Cardiac fibroblast (primary cell): ENCODE data around the gene TNFAIP2.
A peak's percentile ranks its signal among the peaks of the same experiment; 100 is the strongest.

Source experiments
- DNase-seq, 2 donors: peaks; one replicate each; pipeline versions ENCODE4 v3.0.0 to v3.0.0-alpha.2; 2010; ENCODE audit warnings: low read depth in 2 of 2
- H3K4me3 ChIP-seq, 2 donors: replicated peaks in 1 of 2; 1 replicate in 1 of 2; 2 replicates in 1 of 2; pipeline ENCODE4 v1.5.1; 2011; ENCODE audit warnings: low read depth in 2 of 2, low read length in 2 of 2, mild to moderate bottlenecking in 2 of 2, moderate library complexity in 1 of 2
- CTCF ChIP-seq: IDR thresholded peaks from one replicate; pipeline ENCODE4 v1.5.1; 2011; ENCODE audit warnings: low read depth, mild to moderate bottlenecking, low read length, inconsistent platforms

TNFAIP2 gene

GRCh38 chr14:103122947-103123633, at the start of gene TNFAIP2:
Gene TNFAIP2 (plus strand): TSS chr14:103123461. CDS start chr14:103126458, 2,997 bp downstream.
- TF ChIP-seq CTCF = no peak
- peak within 1 kb of the TSS; percentile 48 to 67 for H3K4me3 ChIP-seq
- peak; percentile 38 to 45 for DNase-seq

GRCh38 chr14:103073876-103074728, 49.2 kb upstream of the TNFAIP2 start:
- no peak for DNase-seq
- no peak overlapping the region for H3K4me3 ChIP-seq
- TF ChIP-seq CTCF = no peak

- DNase-seq = no peak
- H3K4me3 ChIP-seq = peak overlapping the region; percentile 25 to 42
These were observed 48.4 kb upstream of the TNFAIP2 start for GRCh38 chr14:103074729-103075367.

GRCh38 chr14:103078420-103078749, 44.9 kb upstream of the TNFAIP2 start:
- peak; percentile 85 for TF ChIP-seq CTCF
- H3K4me3 ChIP-seq = no peak overlapping the region
- peak; percentile 82 to 85 for DNase-seq

More at GRCh38 chr14:103074729-103075367, 48.4 kb upstream of the TNFAIP2 start:
- TF ChIP-seq CTCF = no peak

- H3K4me3 ChIP-seq = no peak overlapping the region
- no peak for TF ChIP-seq CTCF
- DNase-seq = no peak
These were observed 44.2 kb upstream of the TNFAIP2 start for GRCh38 chr14:103078860-103079587.

- DNase-seq = no peak
- no peak for TF ChIP-seq CTCF
- no peak overlapping the region for H3K4me3 ChIP-seq
These were observed 41.3 kb upstream of the TNFAIP2 start for GRCh38 chr14:103081951-103082350.
